Activated CD8-positive, alpha-beta T cell treated with anti-CD3 and anti-CD28 coated beads for 36 hours (primary cell): ENCODE measurements around the gene DSC2. TPM values are rescaled to one million over a fixed set of nuclear protein-coding genes. Genes with fewer than 3 reads are reported as not detected.

Experiments used
- ATAC-seq: fragments of 200-7000 bp; cut with Tn5 transposase; one replicate; pipeline ENCODE4 v1.10.0; 2021; ENCODE audit warnings: mild to moderate bottlenecking, moderate library complexity
- CTCF ChIA-PET: fragments of 350-600 bp; sonication (Branson Sonifier 250); formaldehyde crosslinking; loops from one replicate; lab custom pipeline; 2021; ENCODE audit warnings: antibody characterized with exemption; lab: Charles Lee
- POLR2A ChIA-PET: fragments of 350-600 bp; sonication (Branson Sonifier 250); formaldehyde crosslinking; loops from one replicate; lab custom pipeline; 2021; ENCODE audit warnings: antibody characterized with exemption; lab: Charles Lee
- DNase-seq: peaks from one replicate; pipeline ENCODE4 v3.0.0-alpha.2; 2020
- H3K27ac Mint-ChIP-seq: one replicate; pipeline ENCODE4 v1.8.0; 2021; ENCODE audit warnings: mild to moderate bottlenecking, mixed read lengths
- H3K27me3 Mint-ChIP-seq: one replicate; pipeline ENCODE4 v1.8.0; 2021; ENCODE audit warnings: mixed read lengths
- H3K36me3 Mint-ChIP-seq: one replicate; pipeline ENCODE4 v1.8.0; 2021; ENCODE audit warnings: low read depth, mixed read lengths
- H3K4me1 Mint-ChIP-seq: one replicate; pipeline ENCODE4 v1.8.0; 2021; ENCODE audit warnings: low read depth, mixed read lengths
- H3K4me3 Mint-ChIP-seq: one replicate; pipeline ENCODE4 v1.8.0; 2021; ENCODE audit warnings: mild to moderate bottlenecking, moderate library complexity, mixed read lengths
- H3K9me3 Mint-ChIP-seq: one replicate; pipeline ENCODE4 v1.8.0; 2021; ENCODE audit warnings: mixed read lengths
- intact Hi-C: fragments of 100-400 bp; cut with micrococcal nuclease; formaldehyde crosslinking; loops from one replicate; pipeline ENCODE4 v1.10.0; 2022
- total RNA-seq, 2 experiments: library from RNA; stranded (reverse); gene quantifications; one replicate each; pipeline ENCODE4 v1.2.3, GENCODE V29; 2021
- TF ChIP-seq, protein P1 (sequence below): fragments of 200-600 bp; IDR thresholded peaks from one replicate; pipeline ENCODE4 v1.8.0; 2022; ENCODE audit warnings: antibody characterized with exemption, mild to moderate bottlenecking

DSC2 gene
- total RNA-seq, 2 experiments from 2014 or later = not detected

DNA sequence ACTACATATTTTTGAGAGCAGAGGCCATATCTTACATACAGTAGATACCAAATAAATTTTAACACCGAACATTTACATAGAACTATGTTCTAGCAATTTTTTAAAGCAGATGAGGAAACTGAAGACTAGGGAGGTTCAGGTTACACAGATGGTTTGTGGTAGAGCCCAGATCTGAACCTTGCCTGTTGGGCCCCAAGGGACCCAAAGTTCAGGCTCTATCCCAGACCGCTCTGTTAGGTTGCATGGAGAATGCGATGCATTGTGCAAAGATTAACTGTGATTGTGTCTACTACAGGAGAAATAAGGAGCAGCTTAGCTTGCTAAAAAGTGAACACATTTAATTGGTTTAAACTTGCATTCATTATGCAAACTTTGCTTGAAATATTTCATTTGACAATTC is 43.3 kb downstream of the DSC2 start:
- ChIA-PET CTCF (no interaction called here), POLR2A (no interaction called here)
- Mint-ChIP-seq H3K4me1 (no peaks in the 10 kb centered on the region), H3K27me3 (no peaks in the 10 kb centered on the region), H3K4me3 (no peak overlapping the region), H3K9me3 (peaks cover 2% of the 10 kb centered on the region), H3K36me3 (no peaks in the 10 kb centered on the region), H3K27ac (no peak overlapping the region)
- TF ChIP-seq, protein P1, sequence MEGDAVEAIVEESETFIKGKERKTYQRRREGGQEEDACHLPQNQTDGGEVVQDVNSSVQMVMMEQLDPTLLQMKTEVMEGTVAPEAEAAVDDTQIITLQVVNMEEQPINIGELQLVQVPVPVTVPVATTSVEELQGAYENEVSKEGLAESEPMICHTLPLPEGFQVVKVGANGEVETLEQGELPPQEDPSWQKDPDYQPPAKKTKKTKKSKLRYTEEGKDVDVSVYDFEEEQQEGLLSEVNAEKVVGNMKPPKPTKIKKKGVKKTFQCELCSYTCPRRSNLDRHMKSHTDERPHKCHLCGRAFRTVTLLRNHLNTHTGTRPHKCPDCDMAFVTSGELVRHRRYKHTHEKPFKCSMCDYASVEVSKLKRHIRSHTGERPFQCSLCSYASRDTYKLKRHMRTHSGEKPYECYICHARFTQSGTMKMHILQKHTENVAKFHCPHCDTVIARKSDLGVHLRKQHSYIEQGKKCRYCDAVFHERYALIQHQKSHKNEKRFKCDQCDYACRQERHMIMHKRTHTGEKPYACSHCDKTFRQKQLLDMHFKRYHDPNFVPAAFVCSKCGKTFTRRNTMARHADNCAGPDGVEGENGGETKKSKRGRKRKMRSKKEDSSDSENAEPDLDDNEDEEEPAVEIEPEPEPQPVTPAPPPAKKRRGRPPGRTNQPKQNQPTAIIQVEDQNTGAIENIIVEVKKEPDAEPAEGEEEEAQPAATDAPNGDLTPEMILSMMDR = no peak
- DNase-seq (no peak), ATAC-seq (no peak)
- intact Hi-C loops = no loop called here

DNA sequence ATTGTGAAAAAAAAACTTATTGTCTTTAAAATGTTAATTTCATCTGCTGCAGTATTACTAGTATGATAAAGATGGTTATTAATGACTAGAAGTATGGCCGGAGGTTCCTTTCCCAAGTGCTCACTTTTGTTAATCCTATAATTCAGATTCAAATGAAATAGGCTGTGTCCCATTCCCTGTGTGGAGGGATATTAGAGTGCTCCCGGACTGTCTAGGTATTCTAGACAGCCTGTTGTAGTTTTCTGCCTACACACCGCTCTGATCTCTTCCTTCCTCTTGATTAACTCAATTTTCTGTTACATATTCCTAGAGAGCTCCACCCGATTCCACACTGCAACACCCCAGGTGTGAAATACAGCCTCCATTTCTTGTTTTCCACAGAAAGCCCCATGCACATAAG is 44.3 kb downstream of the DSC2 start:
- ChIA-PET POLR2A (no interaction called here), CTCF (no interaction called here)
- Mint-ChIP-seq H3K36me3 (no peaks in the 10 kb centered on the region), H3K27ac (no peak overlapping the region), H3K4me3 (no peak overlapping the region), H3K4me1 (no peaks in the 10 kb centered on the region), H3K9me3 (peaks cover 2% of the 10 kb centered on the region), H3K27me3 (no peaks in the 10 kb centered on the region)
- DNase-seq (no peak), ATAC-seq (no peak)
- intact Hi-C loops = no loop called here
- TF ChIP-seq, protein P1 = no peak

DNA sequence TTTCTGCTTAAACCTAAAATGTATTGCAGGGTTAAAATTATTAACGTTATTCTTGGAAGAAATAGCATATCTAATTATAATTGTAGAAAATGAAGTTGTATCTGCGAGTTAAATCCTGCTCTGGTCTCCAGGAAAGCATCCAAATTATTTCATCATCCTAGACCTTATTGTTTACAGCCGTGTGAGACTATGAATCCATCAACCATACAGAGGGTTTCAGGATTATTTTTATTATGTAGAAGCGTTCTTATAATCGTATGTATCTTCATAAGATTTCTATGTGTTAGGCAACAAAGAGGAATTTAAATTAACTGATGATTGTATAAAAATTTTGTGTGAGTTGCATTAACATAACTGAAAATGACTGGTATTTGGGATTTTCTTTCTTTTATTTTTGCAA is 45.2 kb downstream of the DSC2 start:
- TF ChIP-seq, protein P1 = no peak
- intact Hi-C loops = no loop called here
- H3K9me3 Mint-ChIP-seq = no peaks in the 10 kb centered on the region

DNA sequence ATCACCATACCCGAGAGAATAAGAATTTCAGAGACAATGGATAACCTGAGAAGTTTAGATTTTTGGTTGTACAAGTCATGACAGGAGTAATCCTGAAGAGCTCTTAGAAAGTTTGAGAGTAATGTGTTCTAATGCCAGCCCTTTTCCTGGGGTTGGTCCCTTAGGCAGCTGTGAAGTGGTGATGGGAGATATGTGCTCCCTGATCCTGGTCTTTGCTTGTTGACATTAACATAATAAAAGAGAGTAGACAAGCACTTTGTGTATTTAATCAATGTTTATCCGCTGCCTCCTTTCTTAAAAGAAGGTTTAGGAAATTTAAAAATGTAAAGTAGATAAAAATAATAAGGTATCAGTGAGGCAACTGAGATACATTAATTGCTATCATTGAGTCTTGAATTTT is 45.9 kb downstream of the DSC2 start:
- CTCF ChIA-PET = no interaction called here
- no peak for ATAC-seq

More for the DNA sequence above, 45.2 kb downstream of the DSC2 start:
- no peaks in the 10 kb centered on the region for H3K27me3 Mint-ChIP-seq
- ATAC-seq (no peak), DNase-seq (no peak)
- no peak overlapping the region for H3K4me3 Mint-ChIP-seq
- H3K36me3 Mint-ChIP-seq = no peaks in the 10 kb centered on the region
- ChIA-PET CTCF (no interaction called here), POLR2A (no interaction called here)
- no peak overlapping the region for H3K27ac Mint-ChIP-seq
- no peaks in the 10 kb centered on the region for H3K4me1 Mint-ChIP-seq

DNA sequence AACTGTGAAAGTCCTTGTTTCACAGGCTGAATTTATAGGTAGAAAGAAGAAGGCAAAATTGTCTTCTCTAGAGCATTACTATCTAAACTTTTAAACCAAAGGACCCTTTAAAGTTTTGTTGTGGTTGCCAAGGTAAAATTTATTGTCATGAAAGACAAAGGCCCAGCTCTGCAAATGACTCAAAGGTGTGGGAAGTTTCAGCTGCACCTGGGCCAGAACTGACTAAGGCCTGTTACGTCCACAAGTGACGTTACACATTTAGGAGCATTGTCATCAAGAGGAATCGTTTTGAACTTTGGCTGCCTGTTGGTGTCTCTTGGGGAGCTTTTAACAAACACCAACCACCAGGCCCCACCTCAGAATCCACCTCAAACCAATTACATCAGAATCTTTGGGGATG is 51.6 kb downstream of the DSC2 start:
- ATAC-seq (no peak), DNase-seq (no peak)
- ChIA-PET CTCF (no interaction called here), POLR2A (no interaction called here)
- Mint-ChIP-seq H3K27me3 (peaks cover 4% of the 10 kb centered on the region), H3K4me3 (no peak overlapping the region), H3K4me1 (no peaks in the 10 kb centered on the region), H3K27ac (no peak overlapping the region), H3K36me3 (no peaks in the 10 kb centered on the region), H3K9me3 (peaks cover 3% of the 10 kb centered on the region)
- intact Hi-C loops = no loop called here
- TF ChIP-seq, protein P1 = no peak

More for the DNA sequence above, 45.9 kb downstream of the DSC2 start:
- Mint-ChIP-seq H3K27me3 (no peaks in the 10 kb centered on the region), H3K27ac (no peak overlapping the region), H3K4me3 (no peak overlapping the region), H3K4me1 (no peaks in the 10 kb centered on the region), H3K9me3 (peaks cover 1% of the 10 kb centered on the region), H3K36me3 (no peaks in the 10 kb centered on the region)
- no peak for DNase-seq
- POLR2A ChIA-PET = no interaction called here
- TF ChIP-seq, protein P1 = no peak
- intact Hi-C loops = no loop called here
